WTC11 (cell line): ENCODE measurements around the gene LRRC1. TPM values are rescaled to one million over a fixed set of nuclear protein-coding genes. Genes with fewer than 3 reads are reported as not detected.

Source experiments
- ATAC-seq: fragments of 200-7000 bp; cut with Tn5 transposase; 2 replicates; pipeline ENCODE4 v1.10.0; 2021; ENCODE audit warnings: mild to moderate bottlenecking, moderate library complexity
- CTCF ChIA-PET: fragments of 300-600 bp; sonication (Branson Sonifier 250); formaldehyde crosslinking; loops from one replicate; lab custom pipeline; 2021; ENCODE audit warnings: antibody characterized with exemption; lab: Charles Lee
- POLR2A ChIA-PET: fragments of 350-600 bp; sonication (Branson Sonifier 250); formaldehyde crosslinking; loops from one replicate; lab custom pipeline; 2021; ENCODE audit warnings: antibody characterized with exemption; lab: Charles Lee
- DNase-seq: peaks from one replicate; pipeline ENCODE4 v3.0.0; 2021; ENCODE audit warnings: low spot score
- H3K27ac Mint-ChIP-seq: 2 replicates; pipeline ENCODE4 v1.8.0; 2021; ENCODE audit warnings: mixed read lengths
- H3K27me3 Mint-ChIP-seq: 2 replicates; pipeline ENCODE4 v1.8.0; 2021; ENCODE audit warnings: low read depth, mild to moderate bottlenecking, moderate library complexity, mixed read lengths
- H3K36me3 Mint-ChIP-seq: 2 replicates; pipeline ENCODE4 v1.8.0; 2021; ENCODE audit warnings: mixed read lengths
- H3K4me1 Mint-ChIP-seq: 2 replicates; pipeline ENCODE4 v1.8.0; 2022; ENCODE audit warnings: mixed read lengths
- H3K4me3 Mint-ChIP-seq: 2 replicates; pipeline ENCODE4 v1.8.0; 2021; ENCODE audit warnings: mild to moderate bottlenecking, moderate library complexity, mixed read lengths
- H3K9me3 Mint-ChIP-seq: 2 replicates; pipeline ENCODE4 v1.8.0; 2021; ENCODE audit warnings: mixed read lengths
- ETV6 ChIP-seq: sonication (generic); formaldehyde crosslinking; IDR thresholded peaks from 2 replicates; pipeline ENCODE4 v1.8.1; 2022; ENCODE audit warnings: mild to moderate bottlenecking, missing genetic modification reagents
- FOXJ3 ChIP-seq: sonication (generic); formaldehyde crosslinking; IDR thresholded peaks from 2 replicates; pipeline ENCODE4 v1.9.0; 2021; ENCODE audit warnings: missing genetic modification reagents, mild to moderate bottlenecking, borderline replicate concordance
- FOXP1 ChIP-seq: sonication (generic); formaldehyde crosslinking; IDR thresholded peaks from 2 replicates; pipeline ENCODE4 v1.8.0; 2022; ENCODE audit warnings: missing genetic modification reagents, mild to moderate bottlenecking, moderate library complexity, borderline replicate concordance
- GTF2I ChIP-seq: fragments of 250-450 bp; sonication (Bioruptor Pico); conservative IDR thresholded peaks from 2 replicates; pipeline ENCODE4 v1.4.0; 2021; ENCODE audit warnings: mild to moderate bottlenecking
- HMGA2 ChIP-seq: fragments of 250-450 bp; sonication (Bioruptor Pico); IDR thresholded peaks from 2 replicates; pipeline ENCODE4 v1.4.0; 2021; ENCODE audit warnings: mild to moderate bottlenecking, moderate library complexity
- KAT7 ChIP-seq: sonication (generic); formaldehyde crosslinking; IDR thresholded peaks from 2 replicates; pipeline ENCODE4 v1.8.1; 2023; ENCODE audit warnings: missing genetic modification reagents, mild to moderate bottlenecking, borderline replicate concordance
- NR1H2 ChIP-seq: sonication (generic); formaldehyde crosslinking; IDR thresholded peaks from 2 replicates; pipeline ENCODE4 v1.9.0; 2021; ENCODE audit warnings: mild to moderate bottlenecking, moderate library complexity, missing genetic modification reagents
- RELA ChIP-seq: sonication (generic); formaldehyde crosslinking; IDR thresholded peaks from 2 replicates; pipeline ENCODE4 v1.8.1; 2022; ENCODE audit warnings: missing genetic modification reagents, mild to moderate bottlenecking, borderline replicate concordance
- SMAD3 ChIP-seq: sonication (generic); formaldehyde crosslinking; IDR thresholded peaks from 2 replicates; pipeline ENCODE4 v1.8.0; 2022; ENCODE audit warnings: missing genetic modification reagents, mild to moderate bottlenecking, borderline replicate concordance
- TEAD1 ChIP-seq: sonication (generic); formaldehyde crosslinking; IDR thresholded peaks from 2 replicates; pipeline ENCODE4 v1.8.0; 2022; ENCODE audit warnings: mild to moderate bottlenecking, missing genetic modification reagents
- ZNF281 ChIP-seq: sonication (generic); formaldehyde crosslinking; IDR thresholded peaks from 2 replicates; pipeline ENCODE4 v1.8.0; 2023; ENCODE audit warnings: mild to moderate bottlenecking, missing genetic modification reagents
- ZNF317 ChIP-seq: sonication (generic); formaldehyde crosslinking; IDR thresholded peaks from 2 replicates; pipeline ENCODE4 v1.8.1; 2023; ENCODE audit warnings: low read depth, mild to moderate bottlenecking, moderate library complexity, missing genetic modification reagents, borderline replicate concordance
- ZNF671 ChIP-seq: fragments of 250-450 bp; sonication (Bioruptor Pico); IDR thresholded peaks from 2 replicates; pipeline ENCODE4 v1.8.0; 2021; ENCODE audit warnings: mild to moderate bottlenecking
- ZSCAN18 ChIP-seq: fragments of 250-450 bp; sonication (Bioruptor Pico); IDR thresholded peaks from 2 replicates; pipeline ENCODE4 v2.1.2; 2022; ENCODE audit warnings: mild to moderate bottlenecking, moderate library complexity
- total RNA-seq: library from RNA; stranded (reverse); gene quantifications from 3 replicates; pipeline ENCODE4 v1.2.3, GENCODE V29; 2021
- TF ChIP-seq, protein P1 (sequence below): sonication (generic); formaldehyde crosslinking; IDR thresholded peaks from 2 replicates; pipeline ENCODE4 v1.8.0; 2022; ENCODE audit warnings: missing genetic modification reagents
- TF ChIP-seq, protein P2 (sequence below): sonication (generic); formaldehyde crosslinking; IDR thresholded peaks from 2 replicates; pipeline ENCODE4 v1.8.1; 2022; ENCODE audit warnings: low read depth, mild to moderate bottlenecking, moderate library complexity, missing genetic modification reagents, borderline replicate concordance
- TF ChIP-seq, protein P3 (sequence below): sonication (generic); formaldehyde crosslinking; IDR thresholded peaks from 2 replicates; pipeline ENCODE4 v1.8.1; 2022; ENCODE audit warnings: mild to moderate bottlenecking, missing genetic modification reagents, moderate library complexity, borderline replicate concordance
- TF ChIP-seq, protein P4 (sequence below): fragments of 250-450 bp; sonication (Bioruptor Pico); IDR thresholded peaks from 2 replicates; pipeline ENCODE4 v1.9.0; 2021; ENCODE audit warnings: mild to moderate bottlenecking, borderline replicate concordance

LRRC1 gene
- total RNA-seq, 1 experiment from 2014 or later, result 12.7 TPM

GRCh38 chr6:53847796-53848314, 53.0 kb downstream of the LRRC1 start:
- H3K27ac Mint-ChIP-seq, result no peak overlapping the region
- peaks cover 9% of the 10 kb centered on the region for H3K36me3 Mint-ChIP-seq
- ATAC-seq, result no peak
- H3K4me1 Mint-ChIP-seq, result peaks cover 29% of the 10 kb centered on the region
- ChIA-PET CTCF (no interaction called here), POLR2A (no interaction called here)
- H3K9me3 Mint-ChIP-seq, result peaks cover 10% of the 10 kb centered on the region
- no peak overlapping the region for H3K4me3 Mint-ChIP-seq
- H3K27me3 Mint-ChIP-seq, result no peaks in the 10 kb centered on the region
- TF ChIP-seq KAT7 (CRISPR knock-in tag) (no peak), FOXJ3 (CRISPR knock-in tag) (no peak), FOXP1 (CRISPR knock-in tag) (no peak), ZNF317 (CRISPR knock-in tag) (no peak), NR1H2 (no peak), ZNF671 (CRISPR knock-in tag) (no peak)
- TF ChIP-seq, protein P1, sequence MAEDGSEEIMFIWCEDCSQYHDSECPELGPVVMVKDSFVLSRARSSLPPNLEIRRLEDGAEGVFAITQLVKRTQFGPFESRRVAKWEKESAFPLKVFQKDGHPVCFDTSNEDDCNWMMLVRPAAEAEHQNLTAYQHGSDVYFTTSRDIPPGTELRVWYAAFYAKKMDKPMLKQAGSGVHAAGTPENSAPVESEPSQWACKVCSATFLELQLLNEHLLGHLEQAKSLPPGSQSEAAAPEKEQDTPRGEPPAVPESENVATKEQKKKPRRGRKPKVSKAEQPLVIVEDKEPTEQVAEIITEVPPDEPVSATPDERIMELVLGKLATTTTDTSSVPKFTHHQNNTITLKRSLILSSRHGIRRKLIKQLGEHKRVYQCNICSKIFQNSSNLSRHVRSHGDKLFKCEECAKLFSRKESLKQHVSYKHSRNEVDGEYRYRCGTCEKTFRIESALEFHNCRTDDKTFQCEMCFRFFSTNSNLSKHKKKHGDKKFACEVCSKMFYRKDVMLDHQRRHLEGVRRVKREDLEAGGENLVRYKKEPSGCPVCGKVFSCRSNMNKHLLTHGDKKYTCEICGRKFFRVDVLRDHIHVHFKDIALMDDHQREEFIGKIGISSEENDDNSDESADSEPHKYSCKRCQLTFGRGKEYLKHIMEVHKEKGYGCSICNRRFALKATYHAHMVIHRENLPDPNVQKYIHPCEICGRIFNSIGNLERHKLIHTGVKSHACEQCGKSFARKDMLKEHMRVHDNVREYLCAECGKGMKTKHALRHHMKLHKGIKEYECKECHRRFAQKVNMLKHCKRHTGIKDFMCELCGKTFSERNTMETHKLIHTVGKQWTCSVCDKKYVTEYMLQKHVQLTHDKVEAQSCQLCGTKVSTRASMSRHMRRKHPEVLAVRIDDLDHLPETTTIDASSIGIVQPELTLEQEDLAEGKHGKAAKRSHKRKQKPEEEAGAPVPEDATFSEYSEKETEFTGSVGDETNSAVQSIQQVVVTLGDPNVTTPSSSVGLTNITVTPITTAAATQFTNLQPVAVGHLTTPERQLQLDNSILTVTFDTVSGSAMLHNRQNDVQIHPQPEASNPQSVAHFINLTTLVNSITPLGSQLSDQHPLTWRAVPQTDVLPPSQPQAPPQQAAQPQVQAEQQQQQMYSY, result no peak
- TF ChIP-seq, protein P2, sequence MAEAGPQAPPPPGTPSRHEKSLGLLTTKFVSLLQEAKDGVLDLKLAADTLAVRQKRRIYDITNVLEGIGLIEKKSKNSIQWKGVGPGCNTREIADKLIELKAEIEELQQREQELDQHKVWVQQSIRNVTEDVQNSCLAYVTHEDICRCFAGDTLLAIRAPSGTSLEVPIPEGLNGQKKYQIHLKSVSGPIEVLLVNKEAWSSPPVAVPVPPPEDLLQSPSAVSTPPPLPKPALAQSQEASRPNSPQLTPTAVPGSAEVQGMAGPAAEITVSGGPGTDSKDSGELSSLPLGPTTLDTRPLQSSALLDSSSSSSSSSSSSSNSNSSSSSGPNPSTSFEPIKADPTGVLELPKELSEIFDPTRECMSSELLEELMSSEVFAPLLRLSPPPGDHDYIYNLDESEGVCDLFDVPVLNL (CRISPR knock-in tag), result no peak
- DNase-seq, result no peak

DNA sequence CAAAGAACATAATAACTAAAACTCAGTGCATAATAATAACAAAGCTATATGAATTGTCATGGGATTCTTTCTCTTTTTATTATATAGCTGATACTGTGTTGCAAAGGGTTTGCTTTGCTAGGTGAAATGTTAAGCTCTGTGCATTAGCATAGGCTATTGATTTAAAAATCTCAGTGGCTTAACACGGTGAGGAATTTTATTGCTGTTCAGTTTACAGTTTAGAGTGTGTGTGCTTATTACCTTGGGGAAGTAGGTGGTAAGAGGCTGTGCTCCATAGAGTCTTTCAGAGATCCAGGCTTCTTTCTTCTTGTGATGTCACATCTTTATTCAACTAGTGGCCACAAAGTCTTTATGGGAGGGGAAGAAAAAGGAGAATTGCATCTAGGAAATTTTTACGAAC, 55.7 kb downstream of the LRRC1 start:
- peaks cover 9% of the 10 kb centered on the region for H3K36me3 Mint-ChIP-seq
- H3K9me3 Mint-ChIP-seq, result peaks cover 10% of the 10 kb centered on the region
- no peak for DNase-seq
- no peak overlapping the region for H3K27ac Mint-ChIP-seq
- POLR2A ChIA-PET, result no interaction called here
- H3K4me1 Mint-ChIP-seq, result peaks cover 27% of the 10 kb centered on the region
- CTCF ChIA-PET, result interaction anchor here (1.8 kb wide), 1 partner anchor 10 kb away, joined by 5 read pairs; no protein-coding TSS in a partner anchor
- TF ChIP-seq, protein P3, sequence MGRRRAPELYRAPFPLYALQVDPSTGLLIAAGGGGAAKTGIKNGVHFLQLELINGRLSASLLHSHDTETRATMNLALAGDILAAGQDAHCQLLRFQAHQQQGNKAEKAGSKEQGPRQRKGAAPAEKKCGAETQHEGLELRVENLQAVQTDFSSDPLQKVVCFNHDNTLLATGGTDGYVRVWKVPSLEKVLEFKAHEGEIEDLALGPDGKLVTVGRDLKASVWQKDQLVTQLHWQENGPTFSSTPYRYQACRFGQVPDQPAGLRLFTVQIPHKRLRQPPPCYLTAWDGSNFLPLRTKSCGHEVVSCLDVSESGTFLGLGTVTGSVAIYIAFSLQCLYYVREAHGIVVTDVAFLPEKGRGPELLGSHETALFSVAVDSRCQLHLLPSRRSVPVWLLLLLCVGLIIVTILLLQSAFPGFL (CRISPR knock-in tag), result no peak
- TF ChIP-seq ETV6 (CRISPR knock-in tag), result no peak
- TF ChIP-seq ZNF281, result no peak
- TF ChIP-seq GTF2I (CRISPR knock-in tag), result no peak
- TF ChIP-seq NR1H2, result no peak
- no peak for TF ChIP-seq HMGA2 (CRISPR knock-in tag)
- no peak for TF ChIP-seq SMAD3 (CRISPR knock-in tag)
- no peak for TF ChIP-seq ZSCAN18
- no peak for TF ChIP-seq RELA (CRISPR knock-in tag)
- TF ChIP-seq, protein P4, sequence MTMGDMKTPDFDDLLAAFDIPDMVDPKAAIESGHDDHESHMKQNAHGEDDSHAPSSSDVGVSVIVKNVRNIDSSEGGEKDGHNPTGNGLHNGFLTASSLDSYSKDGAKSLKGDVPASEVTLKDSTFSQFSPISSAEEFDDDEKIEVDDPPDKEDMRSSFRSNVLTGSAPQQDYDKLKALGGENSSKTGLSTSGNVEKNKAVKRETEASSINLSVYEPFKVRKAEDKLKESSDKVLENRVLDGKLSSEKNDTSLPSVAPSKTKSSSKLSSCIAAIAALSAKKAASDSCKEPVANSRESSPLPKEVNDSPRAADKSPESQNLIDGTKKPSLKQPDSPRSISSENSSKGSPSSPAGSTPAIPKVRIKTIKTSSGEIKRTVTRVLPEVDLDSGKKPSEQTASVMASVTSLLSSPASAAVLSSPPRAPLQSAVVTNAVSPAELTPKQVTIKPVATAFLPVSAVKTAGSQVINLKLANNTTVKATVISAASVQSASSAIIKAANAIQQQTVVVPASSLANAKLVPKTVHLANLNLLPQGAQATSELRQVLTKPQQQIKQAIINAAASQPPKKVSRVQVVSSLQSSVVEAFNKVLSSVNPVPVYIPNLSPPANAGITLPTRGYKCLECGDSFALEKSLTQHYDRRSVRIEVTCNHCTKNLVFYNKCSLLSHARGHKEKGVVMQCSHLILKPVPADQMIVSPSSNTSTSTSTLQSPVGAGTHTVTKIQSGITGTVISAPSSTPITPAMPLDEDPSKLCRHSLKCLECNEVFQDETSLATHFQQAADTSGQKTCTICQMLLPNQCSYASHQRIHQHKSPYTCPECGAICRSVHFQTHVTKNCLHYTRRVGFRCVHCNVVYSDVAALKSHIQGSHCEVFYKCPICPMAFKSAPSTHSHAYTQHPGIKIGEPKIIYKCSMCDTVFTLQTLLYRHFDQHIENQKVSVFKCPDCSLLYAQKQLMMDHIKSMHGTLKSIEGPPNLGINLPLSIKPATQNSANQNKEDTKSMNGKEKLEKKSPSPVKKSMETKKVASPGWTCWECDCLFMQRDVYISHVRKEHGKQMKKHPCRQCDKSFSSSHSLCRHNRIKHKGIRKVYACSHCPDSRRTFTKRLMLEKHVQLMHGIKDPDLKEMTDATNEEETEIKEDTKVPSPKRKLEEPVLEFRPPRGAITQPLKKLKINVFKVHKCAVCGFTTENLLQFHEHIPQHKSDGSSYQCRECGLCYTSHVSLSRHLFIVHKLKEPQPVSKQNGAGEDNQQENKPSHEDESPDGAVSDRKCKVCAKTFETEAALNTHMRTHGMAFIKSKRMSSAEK, result no peak
- no peak for TF ChIP-seq TEAD1
- ATAC-seq, result no peak
- no peaks in the 10 kb centered on the region for H3K27me3 Mint-ChIP-seq
- H3K4me3 Mint-ChIP-seq, result no peak overlapping the region
